ENCODE measurements around the gene LPP. TPM values are rescaled to one million over a fixed set of nuclear protein-coding genes. Genes with fewer than 3 reads are reported as not detected.

LPP gene
- total RNA-seq, 1 experiment from 2014 or later: 148 TPM

GRCh38 chr3:188125076-188125475 is 28.9 kb upstream of the LPP start:
- POLR2A ChIA-PET (ENCODE audit: unreplicated experiment): no interaction called here
- intact Hi-C loops (cut with micrococcal nuclease; ENCODE audit: unreplicated experiment): no loop called here

GRCh38 chr3:188126276-188126675 is 27.7 kb upstream of the LPP start:
- Histone ChIP-seq H4K20me1 (ENCODE audit: insufficient read depth) (no peaks in the 10 kb centered on the region), H3K9me3 (ENCODE audit: insufficient read depth, low read depth) (no peaks in the 10 kb centered on the region), H3K4me2 (no peak overlapping the region), H3K9me2 (ENCODE audit: insufficient read depth) (no peaks in the 10 kb centered on the region), H3K79me2 (ENCODE audit: low read depth) (no peaks in the 10 kb centered on the region), H3K36me3 (ENCODE audit: low read depth) (no peaks in the 10 kb centered on the region), H3K4me1 (replicated peaks; ENCODE audit: insufficient read depth) (peaks cover 12% of the 10 kb centered on the region; the same call in 1 of the 2 replicates), H2AFZ (no peak overlapping the region), H3K4me3 (no peak overlapping the region), H3K27ac (no peak overlapping the region), H3F3A (ENCODE audit: insufficient read depth, low read depth) (no peaks in the 10 kb centered on the region), H3K27me3 (ENCODE audit: insufficient read depth, low read depth) (no peaks in the 10 kb centered on the region)
- no peak for DNase-seq
- ChIA-PET CTCF (no interaction called here), POLR2A (ENCODE audit: unreplicated experiment) (no interaction called here)
- intact Hi-C loops (cut with micrococcal nuclease; ENCODE audit: unreplicated experiment): no loop called here
- no TSS peak for BruUV-seq (replicated peaks)
- TF ChIP-seq CTCF (conservative IDR thresholded peaks at IDR 0.05): no peak
- no peak for TF ChIP-seq EZH2 (IDR thresholded peaks at IDR 0.05; ENCODE audit: low read depth)

More at GRCh38 chr3:188125076-188125475, 28.9 kb upstream of the LPP start:
- Histone ChIP-seq H4K20me1 (ENCODE audit: insufficient read depth) (no peaks in the 10 kb centered on the region), H3F3A (ENCODE audit: insufficient read depth, low read depth) (no peaks in the 10 kb centered on the region), H3K36me3 (ENCODE audit: low read depth) (no peaks in the 10 kb centered on the region), H3K27me3 (ENCODE audit: insufficient read depth, low read depth) (no peaks in the 10 kb centered on the region), H3K4me2 (no peak overlapping the region), H3K27ac (no peak overlapping the region), H3K79me2 (ENCODE audit: low read depth) (no peaks in the 10 kb centered on the region), H3K4me1 (replicated peaks; ENCODE audit: insufficient read depth) (peaks cover 12% of the 10 kb centered on the region; the same call in 1 of the 2 replicates), H3K9me3 (ENCODE audit: insufficient read depth, low read depth) (no peaks in the 10 kb centered on the region), H2AFZ (no peak overlapping the region), H3K9me2 (ENCODE audit: insufficient read depth) (no peaks in the 10 kb centered on the region), H3K4me3 (no peak overlapping the region)
- no peak for DNase-seq
- no peak for TF ChIP-seq CTCF (conservative IDR thresholded peaks at IDR 0.05)
- no peak for TF ChIP-seq EZH2 (IDR thresholded peaks at IDR 0.05; ENCODE audit: low read depth)
- no TSS peak for BruUV-seq (replicated peaks)
- CTCF ChIA-PET: no interaction called here

- BruUV-seq (replicated peaks): no TSS peak
- Histone ChIP-seq H3K4me1 (replicated peaks; ENCODE audit: insufficient read depth) (peaks cover 12% of the 10 kb centered on the region; the same call in 1 of the 2 replicates), H3K9me2 (ENCODE audit: insufficient read depth) (no peaks in the 10 kb centered on the region), H3K9me3 (ENCODE audit: insufficient read depth, low read depth) (no peaks in the 10 kb centered on the region), H4K20me1 (ENCODE audit: insufficient read depth) (no peaks in the 10 kb centered on the region), H3K27ac (no peak overlapping the region), H3K4me3 (no peak overlapping the region), H3K36me3 (ENCODE audit: low read depth) (no peaks in the 10 kb centered on the region), H3F3A (ENCODE audit: insufficient read depth, low read depth) (no peaks in the 10 kb centered on the region), H3K27me3 (ENCODE audit: insufficient read depth, low read depth) (no peaks in the 10 kb centered on the region), H3K79me2 (ENCODE audit: low read depth) (no peaks in the 10 kb centered on the region), H2AFZ (no peak overlapping the region), H3K4me2 (no peak overlapping the region)
- no peak for DNase-seq
- ChIA-PET CTCF (no interaction called here), POLR2A (ENCODE audit: unreplicated experiment) (no interaction called here)
- intact Hi-C loops (cut with micrococcal nuclease; ENCODE audit: unreplicated experiment): no loop called here
- TF ChIP-seq CTCF (conservative IDR thresholded peaks at IDR 0.05) (no peak), EZH2 (IDR thresholded peaks at IDR 0.05; ENCODE audit: low read depth) (no peak)
Observed at GRCh38 chr3:188126934-188127333, 27.0 kb upstream of the LPP start.

Measured in PC-9 (cell line).